ENCODE data around the gene SHOX.

SHOX gene

GRCh38 chrX:633985-634958 lies 3.7 kb downstream of the SHOX start:
- no peak for TF ChIP-seq CTCF (conservative IDR thresholded peaks at IDR 0.05; ENCODE audit: control insufficient read depth, insufficient read depth, low read depth, low read length)
- H3K4me3 ChIP-seq (ENCODE audit: control insufficient read depth, low read depth, low read length) = no peak overlapping the region
- DNase-seq (ENCODE audit: low read depth) = no peak

- H3K4me3 ChIP-seq (ENCODE audit: control insufficient read depth, low read depth, low read length) = no peak overlapping the region
- DNase-seq (ENCODE audit: low read depth) = no peak
- no peak for TF ChIP-seq CTCF (conservative IDR thresholded peaks at IDR 0.05; ENCODE audit: control insufficient read depth, insufficient read depth, low read depth, low read length)
These were observed 5.0 kb downstream of the SHOX start for GRCh38 chrX:635428-636090.

GRCh38 chrX:636981-637659 lies 6.5 kb downstream of the SHOX start:
- no peak overlapping the region for H3K4me3 ChIP-seq (ENCODE audit: control insufficient read depth, low read depth, low read length)
- no peak for DNase-seq (ENCODE audit: low read depth)
- no peak for TF ChIP-seq CTCF (conservative IDR thresholded peaks at IDR 0.05; ENCODE audit: control insufficient read depth, insufficient read depth, low read depth, low read length)

GRCh38 chrX:637660-638481 lies 7.3 kb downstream of the SHOX start:
- TF ChIP-seq CTCF (conservative IDR thresholded peaks at IDR 0.05; ENCODE audit: control insufficient read depth, insufficient read depth, low read depth, low read length) = no peak
- H3K4me3 ChIP-seq (ENCODE audit: control insufficient read depth, low read depth, low read length) = no peak overlapping the region
- DNase-seq (ENCODE audit: low read depth) = no peak

GRCh38 chrX:638482-639131 lies 8.0 kb downstream of the SHOX start:
- H3K4me3 ChIP-seq (ENCODE audit: control insufficient read depth, low read depth, low read length) = no peak overlapping the region
- no peak for DNase-seq (ENCODE audit: low read depth)
- no peak for TF ChIP-seq CTCF (conservative IDR thresholded peaks at IDR 0.05; ENCODE audit: control insufficient read depth, insufficient read depth, low read depth, low read length)
